HG03108 (cell line): ENCODE results near the gene REXO5.

Source experiments
- ATAC-seq: cut with Tn5 transposase; IDR thresholded peaks from one replicate; pipeline ENCODE4 v1.9.1; 2021; ENCODE audit warnings: moderate library complexity; ENCODE audit not compliant: unreplicated experiment

The REXO5 gene

DNA sequence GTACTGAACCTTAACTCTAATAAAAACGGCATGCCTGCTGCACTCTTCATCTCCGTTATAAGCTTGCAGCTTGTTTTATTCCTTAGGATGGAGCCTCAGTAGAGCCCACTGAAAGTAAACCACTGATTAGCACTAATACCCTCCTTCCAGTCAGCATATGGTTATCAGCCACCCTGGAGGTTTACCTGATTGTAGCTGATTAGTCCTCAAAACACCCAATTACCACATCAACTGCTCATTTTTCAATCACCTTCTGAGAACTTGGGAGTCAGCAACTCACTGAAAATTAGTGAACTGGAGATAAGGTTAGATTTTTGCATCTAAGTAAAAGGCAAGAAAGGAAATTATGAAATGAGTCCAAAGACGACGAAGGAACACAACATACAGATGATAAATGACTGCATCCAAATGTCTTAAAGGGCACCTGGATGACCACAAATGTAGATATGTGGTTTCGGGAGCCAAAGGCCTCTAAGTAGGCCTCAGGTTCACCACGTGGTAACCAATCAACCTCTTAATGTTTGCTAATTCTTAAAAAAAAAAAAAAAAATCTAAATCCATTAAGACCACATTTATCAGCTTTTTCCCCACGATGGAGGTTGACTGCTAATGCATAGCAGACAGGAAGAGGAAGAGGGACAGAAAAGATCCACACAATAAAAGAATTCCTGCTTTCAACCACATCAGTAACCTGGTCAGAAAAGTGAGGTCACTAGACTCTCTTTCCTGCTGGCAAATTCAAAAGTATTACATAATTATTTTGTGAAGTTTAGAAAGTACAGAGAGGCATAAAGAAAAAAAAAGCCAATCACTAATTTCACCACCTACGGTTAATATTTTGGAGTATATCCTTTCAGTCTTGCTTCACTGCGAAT, 65.9 kb downstream of the REXO5 start:
- ATAC-seq = no peak

DNA sequence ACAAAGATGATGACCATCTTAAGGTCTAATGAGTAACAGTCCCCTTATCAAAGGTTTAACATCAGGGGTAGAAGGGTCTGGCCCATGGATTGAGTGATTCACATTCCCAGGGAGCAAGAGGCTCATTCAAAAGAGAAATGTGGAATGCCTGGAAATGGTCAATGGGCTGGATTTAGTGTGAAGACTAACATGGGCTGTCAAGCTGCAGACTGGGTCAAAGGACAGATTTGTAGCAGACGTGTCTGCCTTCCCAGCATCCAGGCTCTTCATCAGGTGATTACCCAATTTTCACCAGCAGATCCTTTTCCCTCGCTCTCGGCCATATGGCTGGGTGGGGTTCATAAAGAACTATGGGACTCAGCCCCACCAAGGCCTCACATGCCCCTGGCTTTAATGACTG, 67.0 kb downstream of the REXO5 start:
- ATAC-seq = no peak

DNA sequence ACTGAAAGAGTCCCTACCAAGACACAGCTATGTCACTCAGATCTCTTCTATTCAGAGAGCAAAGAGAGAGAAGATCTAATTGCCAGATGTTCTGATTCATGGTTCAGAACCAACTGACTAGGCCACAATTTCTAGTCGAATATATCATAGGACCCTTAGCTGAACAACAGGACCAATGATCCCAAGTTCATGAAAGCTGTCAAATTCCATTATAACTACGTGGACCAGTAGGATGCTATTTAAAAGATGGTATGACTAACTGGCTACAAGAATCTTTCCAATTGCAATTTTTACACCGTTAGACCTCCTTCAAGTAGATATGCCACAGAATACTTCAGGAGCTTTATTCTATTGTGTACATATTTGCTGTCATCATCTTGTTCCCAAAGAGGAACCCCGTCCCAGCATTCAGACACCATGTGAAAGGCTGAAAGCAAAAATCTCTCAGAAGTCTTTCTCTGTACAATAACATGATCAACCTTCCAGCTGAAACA, 67.8 kb downstream of the REXO5 start:
- no peak for ATAC-seq

DNA sequence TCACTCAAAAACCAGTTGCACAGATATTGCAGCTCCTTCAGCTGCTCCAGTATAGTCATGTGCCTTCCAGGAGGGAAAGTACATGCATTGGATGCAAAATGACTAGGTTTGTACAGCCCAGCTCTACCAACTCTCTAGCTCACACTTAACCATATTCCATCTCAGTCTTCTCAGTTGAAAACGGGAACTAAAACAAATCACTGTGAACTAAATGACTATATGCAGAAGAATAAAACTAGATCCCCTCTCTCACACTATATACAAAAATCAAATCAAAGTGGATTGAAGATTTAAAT, 69.0 kb downstream of the REXO5 start:
- ATAC-seq = no peak

DNA sequence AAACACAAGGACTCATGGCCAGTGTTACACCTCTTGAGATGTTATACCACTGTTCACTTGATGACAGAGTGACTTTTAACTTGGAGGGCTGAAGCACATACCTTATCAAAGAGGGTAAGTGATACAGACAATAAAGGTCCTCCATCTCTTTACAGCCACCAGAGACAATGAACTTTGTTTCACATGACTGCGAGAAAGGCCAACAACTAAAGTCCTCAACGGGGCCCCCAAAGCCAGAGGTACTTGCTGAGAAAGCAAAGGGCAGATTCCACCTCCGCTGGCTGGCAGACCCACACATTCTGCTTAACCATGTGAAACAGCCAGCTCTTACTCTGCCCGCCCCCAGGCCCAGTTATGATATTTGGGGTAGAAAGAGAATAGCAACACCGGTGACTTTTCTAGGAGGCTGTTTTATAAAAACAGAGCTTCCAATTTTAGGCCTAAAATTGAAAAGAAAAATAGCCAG, 72.4 kb downstream of the REXO5 start:
- no peak for ATAC-seq

DNA sequence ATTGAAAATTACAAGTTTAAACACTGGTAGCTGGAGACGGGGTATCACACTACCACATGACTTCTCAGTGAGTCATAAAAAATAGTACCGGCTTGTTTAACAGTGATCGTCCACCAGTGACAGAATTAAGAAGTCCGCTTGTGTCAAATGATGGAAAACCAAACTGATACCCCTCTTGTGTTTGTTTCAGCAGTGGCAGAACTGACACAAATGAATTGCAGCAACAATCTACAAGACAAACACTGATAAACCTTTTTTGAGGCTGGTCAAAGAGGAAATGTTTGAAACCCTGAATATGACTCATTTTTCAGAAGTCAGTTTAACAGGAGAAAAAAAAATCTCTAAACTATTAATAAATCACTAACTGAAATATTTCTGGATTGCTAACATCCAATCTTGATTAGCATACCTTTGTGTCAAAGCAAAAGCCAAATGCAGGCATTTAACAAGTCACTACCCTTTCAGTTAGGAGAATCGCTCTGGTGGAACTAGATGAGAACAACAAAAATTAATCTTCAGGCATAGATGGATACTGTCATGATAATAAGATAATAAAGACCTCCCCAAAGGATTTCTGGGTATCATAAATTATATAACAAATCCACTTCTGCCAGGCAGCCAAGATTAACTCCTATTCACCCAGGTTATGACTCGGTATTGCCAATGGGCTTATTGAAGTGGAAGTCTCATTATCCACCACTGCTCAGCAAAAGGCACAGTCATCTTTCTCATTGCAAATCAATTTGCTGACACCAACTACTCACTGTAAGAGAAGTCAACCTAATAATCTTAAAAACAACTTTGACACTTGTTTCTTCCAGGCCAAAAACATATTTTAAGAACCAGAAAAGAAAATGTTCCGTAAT, 73.1 kb downstream of the REXO5 start:
- ATAC-seq = peak; percentile 35

DNA sequence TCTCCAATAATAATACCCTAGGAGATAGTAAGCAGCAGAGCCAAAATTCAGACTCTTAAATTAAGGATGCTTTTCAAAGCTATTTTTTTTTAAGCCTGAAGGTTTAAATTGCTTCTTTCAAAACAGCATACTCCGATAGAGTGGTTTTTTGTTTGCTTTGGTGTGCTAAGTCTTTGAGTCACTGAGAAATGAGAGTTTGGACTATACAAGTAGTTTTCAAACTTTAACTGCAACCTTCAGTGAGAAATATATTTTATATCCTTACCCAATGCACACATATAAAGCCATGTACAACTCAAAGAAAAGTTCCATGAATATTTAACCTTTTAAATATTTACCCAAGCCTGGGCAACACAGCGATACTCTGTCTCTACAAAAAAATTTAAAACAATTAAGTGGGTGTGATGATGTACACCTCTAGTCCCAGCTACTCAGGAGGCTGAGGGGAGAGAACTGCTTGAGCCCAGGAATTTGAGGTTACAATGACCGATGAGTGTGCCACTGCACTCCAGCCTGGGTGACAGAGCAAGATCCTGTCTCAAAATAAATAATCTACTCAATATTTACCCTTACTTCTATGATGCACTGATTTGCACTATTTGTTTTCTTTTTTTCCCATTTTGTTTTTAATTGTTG, 74.7 kb downstream of the REXO5 start:
- ATAC-seq = no peak

DNA sequence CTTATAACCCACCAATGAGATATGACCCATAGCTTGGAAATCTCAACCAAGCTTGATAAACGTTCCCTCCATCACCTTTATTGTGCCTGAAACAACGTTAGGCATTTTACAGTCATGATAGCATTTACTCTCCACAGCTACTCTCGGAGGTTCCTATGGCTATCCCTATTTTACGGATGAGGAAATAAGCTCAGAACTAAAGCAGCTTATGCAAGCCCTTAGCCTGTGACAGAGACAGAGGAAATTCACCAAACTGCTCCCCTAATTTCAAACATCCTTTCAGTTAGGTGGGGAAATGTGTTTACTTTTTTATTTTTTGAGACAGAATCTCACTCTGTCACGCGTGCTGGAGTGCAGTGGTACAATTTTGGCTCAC, 75.2 kb downstream of the REXO5 start:
- no peak for ATAC-seq

DNA sequence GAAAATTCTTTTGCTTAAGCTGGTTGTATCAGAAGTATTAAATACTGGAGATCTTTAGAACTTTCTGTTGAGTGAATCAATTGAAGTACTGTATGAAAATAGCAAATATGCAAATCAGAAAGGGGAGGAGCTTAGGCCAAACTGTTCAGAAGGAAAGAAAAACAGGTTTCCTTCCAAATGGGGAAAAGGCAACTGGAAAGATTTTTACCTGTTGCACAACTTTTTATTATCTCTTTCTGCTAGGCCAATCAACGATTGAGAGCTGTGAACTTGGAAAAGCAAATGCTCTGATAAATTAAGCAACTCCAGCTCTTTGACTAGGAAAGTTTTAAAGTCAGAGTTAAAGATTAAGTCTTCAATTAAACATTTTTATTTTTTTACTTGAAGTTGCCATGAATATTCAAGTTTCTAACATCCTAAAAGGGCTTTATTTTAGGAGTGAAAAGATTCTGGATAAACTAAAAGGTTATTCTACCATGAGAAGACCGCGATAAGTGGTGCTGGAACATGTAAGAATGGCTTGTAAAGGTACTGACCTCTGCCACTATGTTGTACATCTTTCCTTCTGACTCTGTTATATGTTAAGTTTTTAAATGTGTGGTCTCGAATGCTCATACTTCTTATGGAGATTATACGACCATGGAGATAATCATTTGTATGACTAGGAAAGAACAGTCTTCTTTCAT, 77.4 kb downstream of the REXO5 start:
- ATAC-seq = no peak

DNA sequence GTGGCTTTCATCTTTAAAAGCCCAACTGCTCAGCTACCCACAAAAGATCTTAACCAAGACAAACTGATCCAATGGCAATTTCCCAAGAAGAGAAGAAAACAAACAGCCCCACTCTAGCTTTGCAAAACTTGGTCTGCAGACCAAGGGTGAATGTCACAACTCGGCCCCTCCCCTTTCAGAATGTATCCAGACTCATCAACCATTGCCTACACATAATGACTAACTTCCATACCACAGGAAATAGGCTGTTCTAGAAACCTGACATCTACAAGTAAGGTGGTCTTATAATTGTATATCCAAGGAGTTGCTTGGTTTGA, 77.9 kb downstream of the REXO5 start:
- no peak for ATAC-seq

DNA sequence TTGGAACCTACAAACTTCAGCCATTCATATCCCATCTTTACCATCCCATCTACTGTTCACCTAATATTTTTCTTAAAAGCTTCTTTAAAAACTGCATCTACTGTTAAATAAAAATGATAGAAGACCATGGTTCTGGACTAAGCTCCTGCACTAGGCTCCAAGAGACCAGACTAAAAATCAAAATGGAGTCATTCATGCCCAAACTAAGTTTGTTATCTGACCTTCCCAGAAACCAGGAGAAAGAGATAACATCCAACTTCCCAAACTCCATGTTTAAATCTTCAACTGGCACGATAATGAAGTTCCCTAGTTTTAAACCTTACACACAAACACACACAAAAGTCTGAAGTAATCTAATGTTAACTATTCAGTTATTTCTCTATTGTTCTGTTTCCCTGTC, 80.0 kb downstream of the REXO5 start:
- ATAC-seq = no peak

DNA sequence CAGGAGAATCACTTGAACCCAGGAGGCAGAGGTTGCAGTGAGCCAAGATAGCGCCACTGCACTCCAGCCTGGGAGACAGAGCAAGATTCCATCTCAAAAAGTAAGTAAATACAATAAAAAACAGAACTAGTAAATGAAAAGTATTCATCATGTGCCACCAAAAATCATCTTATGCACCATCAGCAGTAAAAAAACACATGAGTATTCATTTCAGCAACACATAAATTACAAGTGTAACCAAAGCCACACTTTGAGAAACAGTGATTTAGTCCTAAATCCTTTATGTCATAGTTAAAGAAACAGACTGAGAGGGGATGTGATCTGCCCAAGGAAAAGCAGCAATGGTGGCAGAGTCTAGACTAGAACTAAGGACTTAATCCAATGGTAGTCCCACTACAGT, 80.9 kb downstream of the REXO5 start:
- no peak for ATAC-seq

DNA sequence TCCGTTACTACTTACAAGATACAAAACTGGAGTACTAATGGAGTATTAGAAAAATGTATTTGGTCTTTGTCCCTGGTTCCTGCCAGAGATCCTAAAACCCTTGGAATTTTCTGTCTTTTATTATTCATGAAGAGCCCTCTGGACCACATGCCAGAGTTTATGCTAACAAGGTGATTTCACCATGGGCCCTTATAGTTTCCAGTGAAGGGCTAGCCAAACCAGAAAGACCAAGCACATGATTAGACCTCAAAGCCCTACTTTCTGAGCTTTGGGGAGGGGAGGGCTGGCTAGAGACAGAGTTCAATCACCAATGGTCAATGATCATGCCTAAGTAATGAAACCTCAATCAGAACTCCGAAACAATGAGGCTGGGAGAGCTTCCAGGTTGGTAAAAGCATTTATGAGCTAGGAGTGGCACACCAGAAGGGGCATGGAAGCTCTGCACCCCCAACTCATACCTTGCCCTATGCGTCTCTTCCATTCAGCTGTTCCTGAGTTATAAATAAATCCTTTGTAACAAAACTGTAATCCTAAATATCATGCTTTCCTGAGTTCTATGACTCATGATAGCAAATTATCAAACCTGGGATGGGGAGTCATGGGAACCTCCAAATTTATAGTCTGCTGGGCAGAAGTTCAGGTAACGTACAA, 83.4 kb downstream of the REXO5 start:
- no peak for ATAC-seq

DNA sequence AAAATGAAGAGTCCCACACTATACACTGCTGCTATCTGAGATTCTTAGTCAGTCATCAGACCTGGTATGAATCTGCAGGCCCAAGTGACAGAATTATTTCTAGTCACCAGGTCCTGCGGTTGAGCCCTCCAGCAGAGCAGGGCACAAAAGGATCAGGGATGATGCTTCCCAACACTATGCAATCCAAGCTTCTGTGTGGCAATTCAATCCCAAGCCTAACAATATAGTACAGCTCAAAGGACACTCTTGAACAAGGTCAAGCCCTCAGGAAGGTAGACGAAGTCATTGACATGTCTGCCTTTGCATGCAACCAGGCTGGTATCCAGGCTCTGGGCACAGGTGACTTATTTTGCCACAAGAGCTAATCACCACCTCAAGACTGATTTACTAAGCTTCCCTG, 88.1 kb downstream of the REXO5 start:
- ATAC-seq = no peak

DNA sequence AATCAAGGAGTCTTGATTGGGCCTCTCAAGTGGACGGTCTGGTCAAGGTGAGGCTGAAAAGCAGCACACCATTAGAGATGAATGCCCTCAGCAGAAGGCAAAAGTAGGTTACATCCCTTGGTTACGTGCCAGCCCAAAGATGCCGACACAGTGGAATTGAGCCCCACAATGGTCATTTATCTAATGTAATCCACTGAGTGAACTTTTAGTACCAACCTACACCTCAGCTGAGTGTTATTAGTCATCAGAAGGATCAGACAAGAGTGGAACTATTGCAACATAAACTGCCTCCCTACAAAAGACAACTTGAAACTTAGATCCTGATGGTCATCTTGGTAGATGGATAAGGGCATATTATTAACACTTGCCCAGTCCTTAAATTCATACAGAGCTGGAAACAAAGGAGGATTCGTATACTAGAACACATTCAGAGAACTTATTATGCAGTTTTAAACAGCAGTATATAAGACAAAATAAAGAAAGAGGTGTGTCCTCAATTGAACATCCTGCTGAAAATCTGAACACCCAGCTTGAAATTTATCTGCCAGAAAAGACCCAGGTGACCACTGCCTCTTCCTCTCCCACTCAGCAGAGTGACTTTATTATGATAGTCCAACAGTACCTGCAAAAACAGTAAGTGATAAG, 91.0 kb downstream of the REXO5 start:
- ATAC-seq = no peak

DNA sequence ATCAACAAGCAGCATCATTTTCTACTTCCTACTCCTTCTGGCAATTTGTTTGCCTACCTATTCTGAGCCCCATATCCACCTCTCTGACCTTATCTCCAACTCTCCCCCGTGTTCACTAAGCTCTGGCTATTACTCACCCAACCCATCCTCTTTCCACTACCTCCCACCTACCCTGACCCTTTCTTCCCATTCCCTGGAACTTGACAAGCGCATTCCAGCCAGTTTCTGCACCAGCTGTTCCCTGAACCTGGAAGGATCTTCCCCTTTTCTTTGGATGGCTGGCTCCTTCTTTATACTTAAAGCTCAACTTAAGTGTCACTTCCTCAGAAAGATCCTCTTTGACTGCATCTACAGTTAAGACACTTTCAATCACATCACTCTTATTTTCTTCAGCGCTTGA, 91.6 kb downstream of the REXO5 start:
- no peak for ATAC-seq

DNA sequence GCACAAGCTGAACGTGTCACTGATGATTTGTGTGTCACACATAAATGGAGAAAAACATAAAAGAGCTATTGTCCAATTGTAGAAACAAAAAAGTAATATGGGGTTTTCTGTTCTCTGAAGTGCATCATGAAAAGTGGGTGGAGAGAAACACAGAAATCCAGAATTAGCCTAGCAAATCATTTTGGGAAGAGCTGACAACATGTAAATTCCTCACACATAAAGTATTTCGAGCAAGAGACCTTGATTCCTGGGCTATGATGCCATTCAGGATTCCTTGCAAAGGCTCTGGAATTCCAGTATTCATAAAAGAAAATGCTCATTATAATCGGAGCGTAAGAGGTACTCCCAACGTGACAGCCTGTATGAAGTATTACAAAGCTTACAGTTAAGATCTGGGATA, 92.7 kb downstream of the REXO5 start:
- no peak for ATAC-seq
